Measurements from ENCODE around the gene DNER. TPM values are rescaled to one million over a fixed set of nuclear protein-coding genes. Genes with fewer than 3 reads are reported as not detected.
"Not testable (repeated sequence)": the region's sequence is repeated elsewhere in the genome, so short reads cannot be mapped to it uniquely, and the experiment has no call there.

The DNER gene
- total RNA-seq, 1 experiment from 2014 or later, result 0.28 TPM

GRCh38 chr2:229695961-229696360 is 18.4 kb downstream of the DNER start:
- ChIA-PET CTCF (no interaction called here), POLR2A (ENCODE audit: unreplicated experiment) (interaction anchor here (0.6 kb wide), 1 partner anchor 44 kb away, joined by 4 read pairs; no protein-coding TSS in a partner anchor)
- Histone ChIP-seq H3K4me2 (no peak overlapping the region), H3K79me2 (ENCODE audit: low read depth) (no peaks in the 10 kb centered on the region), H3K9me2 (ENCODE audit: insufficient read depth) (no peaks in the 10 kb centered on the region), H3K4me3 (no peak overlapping the region), H3K27me3 (ENCODE audit: insufficient read depth, low read depth) (no peaks in the 10 kb centered on the region), H3K36me3 (ENCODE audit: low read depth) (no peaks in the 10 kb centered on the region), H2AFZ (no peak overlapping the region), H4K20me1 (ENCODE audit: insufficient read depth) (no peaks in the 10 kb centered on the region), H3K27ac (no peak overlapping the region), H3K4me1 (replicated peaks; ENCODE audit: insufficient read depth) (no peaks in the 10 kb centered on the region), H3F3A (ENCODE audit: insufficient read depth, low read depth) (no peaks in the 10 kb centered on the region), H3K9me3 (ENCODE audit: insufficient read depth, low read depth) (no peaks in the 10 kb centered on the region)
- no peak for DNase-seq
- intact Hi-C loops (cut with micrococcal nuclease; ENCODE audit: unreplicated experiment), result no loop called here
- TF ChIP-seq EZH2 (IDR thresholded peaks at IDR 0.05; ENCODE audit: low read depth) (no peak), CTCF (conservative IDR thresholded peaks at IDR 0.05) (no peak)
- BruUV-seq (replicated peaks), result no TSS peak

DNA sequence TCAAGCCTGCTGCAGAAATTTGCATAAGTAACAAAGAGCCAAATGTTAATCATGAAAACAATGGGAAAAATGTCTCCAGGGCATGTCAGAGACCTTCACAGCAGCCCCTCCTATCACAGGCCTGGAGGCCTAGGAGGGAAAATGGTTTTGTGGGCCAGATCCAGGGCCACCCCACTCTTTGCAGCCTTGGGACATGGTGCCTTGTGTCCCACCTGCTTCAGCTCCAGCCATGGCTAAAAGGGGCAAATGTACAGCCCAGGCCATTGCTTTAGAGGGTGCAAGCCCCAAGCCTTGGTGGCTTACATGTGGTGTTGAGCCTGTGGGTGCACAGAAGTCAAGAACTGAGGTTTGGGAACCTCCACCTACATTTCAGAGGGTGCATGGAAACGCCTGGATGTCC is 20.5 kb downstream of the DNER start:
- H3K9me2 ChIP-seq (ENCODE audit: insufficient read depth); H3K9me3 ChIP-seq (ENCODE audit: insufficient read depth, low read depth); BruUV-seq (replicated peaks); H3F3A ChIP-seq (ENCODE audit: insufficient read depth, low read depth); POLR2A ChIA-PET (ENCODE audit: unreplicated experiment); H3K36me3 ChIP-seq (ENCODE audit: low read depth); H2AFZ ChIP-seq; intact Hi-C loops (cut with micrococcal nuclease; ENCODE audit: unreplicated experiment); H3K4me3 ChIP-seq; CTCF ChIA-PET; DNase-seq; H3K4me2 ChIP-seq; H3K4me1 ChIP-seq (replicated peaks; ENCODE audit: insufficient read depth); H4K20me1 ChIP-seq (ENCODE audit: insufficient read depth); H3K27me3 ChIP-seq (ENCODE audit: insufficient read depth, low read depth); H3K27ac ChIP-seq; H3K79me2 ChIP-seq (ENCODE audit: low read depth): not testable (repeated sequence)

GRCh38 chr2:229691631-229692030 is 22.7 kb downstream of the DNER start:
- H3K27me3 ChIP-seq (ENCODE audit: insufficient read depth, low read depth), result no peaks in the 10 kb centered on the region
- ChIA-PET POLR2A (ENCODE audit: unreplicated experiment) (no interaction called here), CTCF (no interaction called here)
- no peaks in the 10 kb centered on the region for H4K20me1 ChIP-seq (ENCODE audit: insufficient read depth)
- no peak overlapping the region for H3K4me3 ChIP-seq
- H3K4me1 ChIP-seq (replicated peaks; ENCODE audit: insufficient read depth), result no peaks in the 10 kb centered on the region
- H3K9me3 ChIP-seq (ENCODE audit: insufficient read depth, low read depth), result no peaks in the 10 kb centered on the region
- H3K79me2 ChIP-seq (ENCODE audit: low read depth), result no peaks in the 10 kb centered on the region
- no peaks in the 10 kb centered on the region for H3K36me3 ChIP-seq (ENCODE audit: low read depth)
- H2AFZ ChIP-seq, result no peak overlapping the region
- no peaks in the 10 kb centered on the region for H3K9me2 ChIP-seq (ENCODE audit: insufficient read depth)
- no peak for TF ChIP-seq CTCF (conservative IDR thresholded peaks at IDR 0.05)
- intact Hi-C loops (cut with micrococcal nuclease; ENCODE audit: unreplicated experiment), result no loop called here
- no peak for DNase-seq
- BruUV-seq (replicated peaks), result no TSS peak
- no peak overlapping the region for H3K4me2 ChIP-seq
- no peaks in the 10 kb centered on the region for H3F3A ChIP-seq (ENCODE audit: insufficient read depth, low read depth)
- H3K27ac ChIP-seq, result no peak overlapping the region

DNA sequence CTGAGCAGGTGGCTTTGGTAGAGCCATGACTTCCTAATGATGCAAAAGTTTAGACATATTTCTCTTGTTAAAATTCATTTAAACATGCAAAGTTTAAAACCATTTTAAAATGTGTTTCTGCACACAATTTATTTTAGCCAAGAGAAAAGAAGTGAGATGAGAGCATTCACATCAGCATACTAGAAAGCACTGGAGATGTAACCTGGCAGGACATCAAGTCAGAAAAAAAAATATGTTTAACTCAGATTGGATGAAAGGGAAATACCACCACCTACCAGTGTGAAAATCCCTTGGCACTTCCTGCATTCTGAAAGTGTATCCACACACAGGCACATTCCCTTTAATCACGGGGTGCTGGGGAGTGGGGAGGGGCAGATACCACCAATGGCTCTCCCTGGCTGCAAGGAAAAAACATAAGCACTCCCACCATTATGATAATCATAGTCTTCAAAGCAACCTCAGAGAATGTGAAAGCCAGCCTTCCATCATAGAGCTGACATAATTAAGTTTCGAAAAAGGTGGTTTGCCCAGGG is 25.0 kb downstream of the DNER start:
- Histone ChIP-seq H3K27me3 (ENCODE audit: insufficient read depth, low read depth) (no peaks in the 10 kb centered on the region), H2AFZ (no peak overlapping the region), H4K20me1 (ENCODE audit: insufficient read depth) (no peaks in the 10 kb centered on the region), H3F3A (ENCODE audit: insufficient read depth, low read depth) (no peaks in the 10 kb centered on the region), H3K4me3 (no peak overlapping the region), H3K79me2 (ENCODE audit: low read depth) (no peaks in the 10 kb centered on the region), H3K36me3 (ENCODE audit: low read depth) (no peaks in the 10 kb centered on the region), H3K4me1 (replicated peaks; ENCODE audit: insufficient read depth) (no peaks in the 10 kb centered on the region), H3K9me3 (ENCODE audit: insufficient read depth, low read depth) (no peaks in the 10 kb centered on the region), H3K4me2 (no peak overlapping the region), H3K27ac (no peak overlapping the region), H3K9me2 (ENCODE audit: insufficient read depth) (no peaks in the 10 kb centered on the region)
- ChIA-PET CTCF (no interaction called here), POLR2A (ENCODE audit: unreplicated experiment) (no interaction called here)
- TF ChIP-seq CTCF (conservative IDR thresholded peaks at IDR 0.05) (no peak), EZH2 (IDR thresholded peaks at IDR 0.05; ENCODE audit: low read depth) (no peak)
- intact Hi-C loops (cut with micrococcal nuclease; ENCODE audit: unreplicated experiment), result no loop called here
- BruUV-seq (replicated peaks), result no TSS peak
- no peak for DNase-seq
